IMR-90 (cell line): ENCODE measurements around the gene HLA-C. TPM values are rescaled to one million over a fixed set of nuclear protein-coding genes. Genes with fewer than 3 reads are reported as not detected.

ENCODE experiments used
- ATAC-seq: fragments of 200-7000 bp; cut with Tn5 transposase; 2 replicates; pipeline ENCODE4 v1.9.1; 2020; ENCODE audit warnings: low read depth, mild to moderate bottlenecking, moderate library complexity
- BruUV-seq: library from RNA; stranded (reverse); fragments of 400-500 nt; replicated peaks from 2 replicates; lab custom pipeline; 2021; lab: Mats Ljungman, UMichigan
- CTCF ChIA-PET: fragments of 300-600 bp; formaldehyde crosslinking; extraction: SDS; loops from one replicate; lab custom pipeline; 2021; ENCODE audit warnings: antibody characterized with exemption; lab: Yijun Ruan, JAX
- POLR2A ChIA-PET: fragments of 300-600 bp; sonication (Branson Sonifier 250); formaldehyde crosslinking; loops from one replicate; lab custom pipeline; 2022; ENCODE audit warnings: antibody characterized with exemption; ENCODE audit not compliant: unreplicated experiment; lab: Charles Lee
- DNase-seq: peaks from one replicate; pipeline ENCODE4 v3.0.0; 2013
- H2AFZ ChIP-seq: replicated peaks from 2 replicates; pipeline ENCODE3; 2013; ENCODE audit warnings: low read length, mild to moderate bottlenecking; ENCODE audit not compliant: poor library complexity
- H2AK5ac ChIP-seq: 2 replicates; pipeline ENCODE4 v1.6.1; 2013; ENCODE audit warnings: low read depth, low read length, inconsistent platforms
- H2AK9ac ChIP-seq: replicated peaks from 2 replicates; pipeline ENCODE3; 2013; ENCODE audit warnings: mild to moderate bottlenecking, low read depth, low read length, moderate library complexity; ENCODE audit not compliant: poor library complexity
- H2BK120ac ChIP-seq: 2 replicates; pipeline ENCODE4 v1.6.1; 2013; ENCODE audit warnings: low read depth, low read length, inconsistent platforms
- H2BK15ac ChIP-seq: 3 replicates; pipeline ENCODE4 v1.6.1; 2013; ENCODE audit warnings: low read depth, low read length, inconsistent platforms
- H2BK20ac ChIP-seq: 2 replicates; pipeline ENCODE4 v1.6.1; 2013; ENCODE audit warnings: low read depth, mild to moderate bottlenecking, inconsistent platforms, low read length, moderate library complexity
- H2BK5ac ChIP-seq: 2 replicates; pipeline ENCODE4 v1.6.1; 2013; ENCODE audit warnings: mild to moderate bottlenecking, low read depth, low read length, inconsistent platforms; ENCODE audit not compliant: poor library complexity, severe bottlenecking
- H3K14ac ChIP-seq: replicated peaks from 2 replicates; pipeline ENCODE4 v1.6.1; 2013; ENCODE audit warnings: low read depth, low read length, inconsistent platforms
- H3K18ac ChIP-seq: 2 replicates; pipeline ENCODE4 v1.6.1; 2013; ENCODE audit warnings: low read depth, low read length, control low read depth
- H3K23ac ChIP-seq: 2 replicates; pipeline ENCODE4 v1.6.1; 2013; ENCODE audit warnings: low read depth, low read length, inconsistent platforms
- H3K27ac ChIP-seq: 2 replicates; pipeline ENCODE4 v1.5.1; 2013; ENCODE audit warnings: mild to moderate bottlenecking, control low read depth, low read length; ENCODE audit not compliant: insufficient read depth
- H3K27me3 ChIP-seq: 2 replicates; pipeline ENCODE4 v1.6.1; 2013; ENCODE audit warnings: low read length; ENCODE audit not compliant: control insufficient read depth, insufficient read depth
- H3K36me3 ChIP-seq: 2 replicates; pipeline ENCODE4 v1.6.1; 2013; ENCODE audit warnings: low read length, mixed read lengths; ENCODE audit not compliant: control insufficient read depth, insufficient read depth
- H3K4ac ChIP-seq: 2 replicates; pipeline ENCODE4 v1.6.1; 2013; ENCODE audit warnings: low read depth, low read length, inconsistent platforms
- H3K4me1 ChIP-seq: 2 replicates; pipeline ENCODE4 v1.6.1; 2013; ENCODE audit warnings: low read length, mixed read lengths; ENCODE audit not compliant: control insufficient read depth, insufficient read depth
- H3K4me2 ChIP-seq: 2 replicates; pipeline ENCODE4 v1.6.1; 2013; ENCODE audit warnings: low read depth, mild to moderate bottlenecking, control low read depth, low read length, moderate library complexity
- H3K4me3 ChIP-seq: 2 replicates; pipeline ENCODE4 v1.5.1; 2013; ENCODE audit warnings: low read depth, mild to moderate bottlenecking, control low read depth, low read length, moderate library complexity; ENCODE audit not compliant: insufficient read depth
- H3K56ac ChIP-seq: 2 replicates; pipeline ENCODE4 v1.6.1; 2013; ENCODE audit warnings: low read length, inconsistent platforms; ENCODE audit not compliant: insufficient read depth; ENCODE audit errors: extremely low read depth
- H3K79me1 ChIP-seq, 2 experiments: 2 replicates each; pipeline ENCODE4 v1.6.1; 2013; ENCODE audit warnings: low read length in 2 of 2, inconsistent platforms in 1 of 2, low read depth in 1 of 2
- H3K9ac ChIP-seq: 2 replicates; pipeline ENCODE4 v1.6.1; 2013; ENCODE audit warnings: low read depth, low read length, control low read depth
- H3K9me1 ChIP-seq: 2 replicates; pipeline ENCODE4 v1.6.1; 2013; ENCODE audit warnings: low read length, inconsistent platforms; ENCODE audit not compliant: insufficient read depth
- H3K9me3 ChIP-seq: 2 replicates; pipeline ENCODE4 v1.6.1; 2013; ENCODE audit warnings: low read length; ENCODE audit not compliant: control insufficient read depth, insufficient read depth
- H4K20me1 ChIP-seq: 2 replicates; pipeline ENCODE4 v1.6.1; 2013; ENCODE audit warnings: low read length, inconsistent platforms; ENCODE audit not compliant: insufficient read depth
- H4K5ac ChIP-seq: 2 replicates; pipeline ENCODE4 v1.6.1; 2013; ENCODE audit warnings: mild to moderate bottlenecking, low read depth, low read length, control low read depth
- H4K8ac ChIP-seq, 2 experiments: 2 replicates each; pipeline ENCODE4 v1.6.1; 2013; ENCODE audit warnings: low read depth in 2 of 2, low read length in 2 of 2, control low read depth in 1 of 2, inconsistent platforms in 1 of 2
- H4K91ac ChIP-seq: 2 replicates; pipeline ENCODE4 v1.6.1; 2013; ENCODE audit warnings: low read depth, low read length, inconsistent platforms; ENCODE audit not compliant: insufficient read depth
- BHLHE40 ChIP-seq: fragments of 150-350 bp; IDR thresholded peaks from 2 replicates; pipeline ENCODE4 v1.6.1; 2016; ENCODE audit warnings: mild to moderate bottlenecking, low read depth, low read length
- CEBPB ChIP-seq: IDR thresholded peaks from 2 replicates; pipeline ENCODE4 v1.6.1; 2012; ENCODE audit warnings: low read depth, low read length, improper control_type of control experiment
- CHD1 ChIP-seq: IDR thresholded peaks from 2 replicates; pipeline ENCODE4 v1.6.1; 2012; ENCODE audit warnings: low read depth, low read length, improper control_type of control experiment
- CTCF ChIP-seq: conservative IDR thresholded peaks from 2 replicates; pipeline ENCODE4 v1.5.1; 2012; ENCODE audit warnings: mild to moderate bottlenecking, low read depth, low read length, improper control_type of control experiment
- ELK1 ChIP-seq: fragments of 150-350 bp; IDR thresholded peaks from 2 replicates; pipeline ENCODE4 v1.6.1; 2016; ENCODE audit warnings: low read depth, mild to moderate bottlenecking, low read length, moderate library complexity, borderline replicate concordance
- FOS ChIP-seq: fragments of 150-350 bp; IDR thresholded peaks from 2 replicates; pipeline ENCODE4 v1.6.1; 2016; ENCODE audit warnings: low read depth, low read length
- MAFK ChIP-seq: IDR thresholded peaks from 2 replicates; pipeline ENCODE4 v1.6.1; 2012; ENCODE audit warnings: low read depth, low read length, improper control_type of control experiment
- MAZ ChIP-seq: IDR thresholded peaks from 2 replicates; pipeline ENCODE4 v1.6.1; 2012; ENCODE audit warnings: low read depth, mild to moderate bottlenecking, low read length, improper control_type of control experiment, moderate library complexity, borderline replicate concordance
- MXI1 ChIP-seq: IDR thresholded peaks from 2 replicates; pipeline ENCODE4 v1.6.1; 2012; ENCODE audit warnings: low read depth, mild to moderate bottlenecking, low read length, moderate library complexity, borderline replicate concordance
- NFE2L2 ChIP-seq: fragments of 150-350 bp; IDR thresholded peaks from 2 replicates; pipeline ENCODE4 v1.6.1; 2016; ENCODE audit warnings: low read depth, mild to moderate bottlenecking, low read length
- POLR2A ChIP-seq: IDR thresholded peaks from 2 replicates; pipeline ENCODE4 v1.6.1; 2012; ENCODE audit warnings: mild to moderate bottlenecking, low read depth, low read length
- RAD21 ChIP-seq: IDR thresholded peaks from 2 replicates; pipeline ENCODE4 v1.6.1; 2012; ENCODE audit warnings: low read length, improper control_type of control experiment
- RCOR1 ChIP-seq: IDR thresholded peaks from 2 replicates; pipeline ENCODE4 v1.6.1; 2012; ENCODE audit warnings: mild to moderate bottlenecking, low read length, improper control_type of control experiment; ENCODE audit not compliant: insufficient replicate concordance
- RFX5 ChIP-seq: IDR thresholded peaks from 2 replicates; pipeline ENCODE4 v1.8.0; 2012; ENCODE audit warnings: low read depth, mild to moderate bottlenecking, low read length, moderate library complexity
- SMC3 ChIP-seq: fragments of 150-350 bp; IDR thresholded peaks from 2 replicates; pipeline ENCODE4 v1.6.1; 2016; ENCODE audit warnings: low read depth, mild to moderate bottlenecking, antibody characterized with exemption, low read length, moderate library complexity
- USF2 ChIP-seq: fragments of 150-350 bp; IDR thresholded peaks from 2 replicates; pipeline ENCODE4 v1.6.1; 2017; ENCODE audit warnings: mild to moderate bottlenecking, antibody characterized with exemption, low read length, low read depth
- WGBS, 2 experiments: methylation state at CpG; one replicate each; pipeline versions ENCODE4 v1.1.5 to v1.1.7; 2013; ENCODE audit warnings: missing lambda C conversion rate in 2 of 2; ENCODE audit not compliant: insufficient read length in 1 of 2; ENCODE audit errors: extremely low coverage in 2 of 2; 5-methylcytosine and 5-hydroxymethylcytosine counted together
- dilution Hi-C: fragments of 300-500 bp; cut with HindIII; formaldehyde crosslinking; loops from one replicate; pipeline ENCODE4 v1.14.3; 2018; ENCODE audit warnings: low sequenced_read_pairs; ENCODE audit not compliant: unreplicated experiment
- in situ Hi-C: fragments of 300-500 bp; cut with MboI; formaldehyde crosslinking; loops from 3 replicates; pipeline ENCODE4 v1.14.3; 2019; ENCODE audit warnings: low sequenced_read_pairs, inconsistent platforms, mixed read lengths
- intact Hi-C: fragments of 100-400 bp; cut with micrococcal nuclease; formaldehyde crosslinking; loops from 2 replicates; pipeline ENCODE4 v1.10.0; 2022
- polyA plus RNA-seq, 3 experiments: library from polyadenylated mRNA; depleted of rRNA; stranded (reverse); fragments of >200 nt; gene quantifications; 2 replicates each; pipeline ENCODE4 v1.2.3, GENCODE V29; 2012; ENCODE audit warnings: low replicate concordance in 1 of 3
- total RNA-seq: library from RNA; depleted of rRNA; stranded (reverse); fragments of >200 nt; gene quantifications from 2 replicates; pipeline ENCODE4 v1.2.3, GENCODE V29; 2012

The HLA-C gene
- total and polyA plus RNA-seq, 2 of the 4 experiments (the other 2 are of a cell fraction): 8.8 to 87.3 TPM

- H3K23ac ChIP-seq: no peak overlapping the region
- no peak overlapping the region for H3K9ac ChIP-seq
- no peak overlapping the region for H2BK15ac ChIP-seq
- in situ Hi-C loops (no loop called here), intact Hi-C loops (no loop called here), dilution Hi-C loops (no loop called here)
- CTCF ChIA-PET: interaction anchor here (1.3 kb wide), 1 partner anchor 22 kb away, joined by 3 read pairs; no protein-coding TSS in a partner anchor
- no peak overlapping the region for H4K8ac ChIP-seq
- H3K4me3 ChIP-seq: no peak overlapping the region
- H3K79me1 ChIP-seq: no peaks in the 10 kb centered on the region
- TF ChIP-seq CHD1: no peak
- no peak for TF ChIP-seq NFE2L2
- no peak for TF ChIP-seq RCOR1
- TF ChIP-seq MAFK: no peak
- no peak for TF ChIP-seq CEBPB
- TF ChIP-seq FOS: no peak
- TF ChIP-seq SMC3: no peak
- TF ChIP-seq RFX5: no peak
- no peak for TF ChIP-seq MXI1
- TF ChIP-seq USF2: no peak
- no peak for TF ChIP-seq CTCF
- TF ChIP-seq ELK1: no peak
- TF ChIP-seq RAD21: no peak
- TF ChIP-seq MAZ: no peak
- TF ChIP-seq POLR2A: no peak
- no peak for TF ChIP-seq BHLHE40
- H3K9me3 ChIP-seq: no peaks in the 10 kb centered on the region
- POLR2A ChIA-PET: no interaction called here
- no peak overlapping the region for H2AFZ ChIP-seq
- ATAC-seq (no peak), DNase-seq (no peak)
- no peak overlapping the region for H4K91ac ChIP-seq
- no peaks in the 10 kb centered on the region for H3K4me1 ChIP-seq
- no peak overlapping the region for H4K5ac ChIP-seq
- H3K36me3 ChIP-seq: no peaks in the 10 kb centered on the region
- H3K4ac ChIP-seq: no peak overlapping the region
- H2BK5ac ChIP-seq: no peak overlapping the region
- no peak overlapping the region for H3K27ac ChIP-seq
- no peak overlapping the region for H2AK5ac ChIP-seq
- H2BK120ac ChIP-seq: no peak overlapping the region
- H3K14ac ChIP-seq: no peak overlapping the region
- no peak overlapping the region for H2BK20ac ChIP-seq
- no peaks in the 10 kb centered on the region for H4K20me1 ChIP-seq
- H3K18ac ChIP-seq: no peak overlapping the region
- peaks cover 7% of the 10 kb centered on the region for H3K27me3 ChIP-seq
- no peaks in the 10 kb centered on the region for H3K9me1 ChIP-seq
- no CpG with 5 or more reads among the region's 3 CpGs for WGBS, 2 experiments
- BruUV-seq: no TSS peak
- H2AK9ac ChIP-seq: no peak overlapping the region
- H3K4me2 ChIP-seq: no peak overlapping the region
- no peak overlapping the region for H3K56ac ChIP-seq
These were observed 19.3 kb downstream of the HLA-C start for GRCh38 chr6:31252625-31253024.
